Suprapubic skin (tissue), 3 donors: Measurements from ENCODE around the gene AP5S1.

ENCODE experiments used
- EP300 ChIP-seq: sonication (generic); formaldehyde crosslinking; IDR thresholded peaks from one replicate; pipeline ENCODE4 v1.6.1; 2017; ENCODE audit warnings: antibody characterized with exemption
- POLR2A ChIP-seq, 2 donors: fragments of 450-650 bp; IDR thresholded peaks; one replicate each; pipeline ENCODE4 v1.6.1; 2017; ENCODE audit warnings: antibody characterized with exemption in 2 of 2, mild to moderate bottlenecking in 2 of 2, moderate library complexity in 2 of 2
- TF ChIP-seq, protein P1 (sequence below), 2 donors: fragments of 200-600 bp in 1 of 2; fragments of 450-650 bp in 1 of 2; sonication (generic) in 1 of 2; IDR thresholded peaks; one replicate each; pipeline ENCODE4 v1.5.1; 2016 to 2019; ENCODE audit warnings: antibody characterized with exemption in 2 of 2, mild to moderate bottlenecking in 1 of 2, moderate library complexity in 1 of 2

DNA sequence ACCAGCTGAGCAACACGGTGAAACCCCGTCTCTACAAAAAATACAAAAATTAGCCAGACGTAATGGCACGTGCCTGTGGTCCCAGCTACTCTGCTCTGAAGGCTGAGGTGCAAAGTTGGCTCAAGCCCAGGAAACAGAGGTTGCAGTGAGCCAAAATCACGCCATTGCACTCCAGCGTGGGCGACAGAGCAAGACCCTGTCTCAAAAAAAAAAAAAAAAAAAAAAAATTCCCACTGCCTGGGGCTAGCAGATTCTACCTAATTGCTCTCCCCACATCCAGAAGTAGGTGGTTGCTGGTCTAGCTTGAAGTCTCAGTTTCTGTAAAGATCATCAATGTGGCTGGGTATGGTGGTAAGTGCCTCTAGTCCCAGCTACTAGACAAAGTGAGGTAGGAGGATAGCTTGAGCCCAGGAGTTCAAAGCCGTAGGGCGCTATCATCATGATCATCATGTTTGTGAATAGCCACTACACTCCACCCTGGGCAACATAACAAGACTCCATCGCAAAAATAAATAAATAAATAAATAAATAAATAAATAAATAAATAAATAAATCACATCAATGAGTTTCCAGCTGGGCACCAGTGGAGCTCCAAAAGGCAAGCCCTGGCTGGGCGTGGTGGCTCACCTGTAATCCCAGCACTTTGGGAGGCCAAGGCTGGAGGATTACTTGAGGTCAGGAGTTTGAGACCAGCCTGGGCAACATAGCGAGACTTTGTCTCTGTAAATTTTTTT, 6.3 kb upstream of the AP5S1 start:
- no peak for TF ChIP-seq POLR2A (IDR thresholded peaks at IDR 0.05)
- TF ChIP-seq, protein P1, sequence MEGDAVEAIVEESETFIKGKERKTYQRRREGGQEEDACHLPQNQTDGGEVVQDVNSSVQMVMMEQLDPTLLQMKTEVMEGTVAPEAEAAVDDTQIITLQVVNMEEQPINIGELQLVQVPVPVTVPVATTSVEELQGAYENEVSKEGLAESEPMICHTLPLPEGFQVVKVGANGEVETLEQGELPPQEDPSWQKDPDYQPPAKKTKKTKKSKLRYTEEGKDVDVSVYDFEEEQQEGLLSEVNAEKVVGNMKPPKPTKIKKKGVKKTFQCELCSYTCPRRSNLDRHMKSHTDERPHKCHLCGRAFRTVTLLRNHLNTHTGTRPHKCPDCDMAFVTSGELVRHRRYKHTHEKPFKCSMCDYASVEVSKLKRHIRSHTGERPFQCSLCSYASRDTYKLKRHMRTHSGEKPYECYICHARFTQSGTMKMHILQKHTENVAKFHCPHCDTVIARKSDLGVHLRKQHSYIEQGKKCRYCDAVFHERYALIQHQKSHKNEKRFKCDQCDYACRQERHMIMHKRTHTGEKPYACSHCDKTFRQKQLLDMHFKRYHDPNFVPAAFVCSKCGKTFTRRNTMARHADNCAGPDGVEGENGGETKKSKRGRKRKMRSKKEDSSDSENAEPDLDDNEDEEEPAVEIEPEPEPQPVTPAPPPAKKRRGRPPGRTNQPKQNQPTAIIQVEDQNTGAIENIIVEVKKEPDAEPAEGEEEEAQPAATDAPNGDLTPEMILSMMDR (IDR thresholded peaks at IDR 0.05), result no peak
- TF ChIP-seq EP300, result no peak
